HG03025 (cell line): ENCODE results near the gene RHEX.
"Not testable (repeated sequence)": the region's sequence is repeated elsewhere in the genome, so short reads cannot be mapped to it uniquely, and the experiment has no call there.

Experiments used
- ATAC-seq: cut with Tn5 transposase; IDR thresholded peaks from one replicate; pipeline ENCODE4 v1.9.1; 2021; ENCODE audit warnings: mild to moderate bottlenecking, moderate library complexity; ENCODE audit not compliant: unreplicated experiment, low FRiP score

Gene RHEX

DNA sequence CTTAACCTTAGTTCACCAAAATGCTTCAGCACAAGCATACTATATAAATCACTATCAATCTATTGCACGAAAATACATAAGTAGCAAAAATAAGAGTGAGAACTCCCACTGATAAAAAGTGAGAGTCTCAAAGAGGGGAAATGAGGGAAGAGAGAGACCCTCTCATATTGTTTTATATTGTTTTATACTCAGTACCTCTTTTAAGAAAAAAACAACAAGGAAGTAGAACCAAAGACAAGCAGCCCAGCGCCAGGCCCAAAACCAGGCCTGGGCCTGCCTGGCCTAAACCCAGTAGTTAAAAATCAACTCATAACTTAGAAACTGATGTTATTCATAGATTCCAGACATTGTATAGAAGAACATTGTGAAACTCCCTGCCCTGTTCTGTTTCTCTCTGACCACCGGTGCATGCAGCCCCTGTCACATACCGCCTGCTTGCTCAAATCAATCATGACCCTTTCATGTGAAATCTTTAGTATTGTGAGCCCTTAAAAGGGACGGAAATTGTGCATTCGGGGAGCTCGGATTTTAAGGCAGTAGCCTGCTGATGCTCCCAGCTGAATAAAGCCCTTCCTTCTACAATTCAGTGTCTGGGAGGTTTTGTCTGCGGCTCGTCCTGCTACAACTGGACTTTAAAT, 5.4 kb downstream of the RHEX start:
- ATAC-seq = not testable (repeated sequence)

DNA sequence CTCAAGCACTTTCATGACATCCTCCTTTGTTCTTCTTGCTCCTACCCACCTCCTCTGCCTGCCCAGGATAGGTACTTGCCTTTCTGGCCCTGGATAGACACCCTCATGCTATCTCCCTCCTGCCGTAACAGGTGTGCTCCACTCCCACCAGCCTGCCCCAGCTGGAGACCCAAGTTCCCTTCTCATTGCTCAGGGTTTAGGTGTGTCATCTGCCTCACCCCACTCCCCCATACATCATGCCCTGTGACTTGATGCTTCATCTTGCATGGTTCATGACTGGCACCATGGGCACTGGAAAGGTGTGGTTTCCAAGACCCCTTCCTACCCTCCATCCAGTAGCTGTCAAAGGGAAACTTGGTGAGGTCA, 5.9 kb downstream of the RHEX start:
- ATAC-seq = no peak

DNA sequence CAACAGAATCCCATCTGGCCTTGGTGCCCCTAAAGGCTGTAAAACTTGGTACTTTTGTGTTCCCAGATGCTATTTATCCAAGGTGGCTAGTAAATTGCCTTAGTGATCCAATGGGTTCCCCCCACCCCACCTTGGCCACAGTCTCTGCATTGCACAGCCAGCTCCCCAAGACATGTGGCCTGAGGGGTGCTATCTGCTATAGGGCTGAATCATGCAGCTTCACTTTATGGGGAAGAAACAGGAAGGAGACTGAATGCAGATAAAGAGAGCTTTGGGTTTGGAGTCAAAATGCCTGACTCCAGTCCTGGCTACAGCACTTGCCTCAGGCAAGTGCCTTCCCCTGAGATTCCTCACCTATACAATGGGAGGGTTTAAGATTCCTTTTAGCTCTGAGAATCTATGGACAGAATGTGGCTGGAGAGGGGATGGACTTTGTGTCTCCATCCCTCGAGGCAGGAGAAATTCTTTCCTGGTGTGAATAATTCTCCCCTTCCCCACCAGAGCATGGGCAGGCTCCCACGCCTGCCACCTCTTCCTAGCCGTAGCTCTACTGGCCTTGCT, 6.5 kb downstream of the RHEX start:
- ATAC-seq = no peak

DNA sequence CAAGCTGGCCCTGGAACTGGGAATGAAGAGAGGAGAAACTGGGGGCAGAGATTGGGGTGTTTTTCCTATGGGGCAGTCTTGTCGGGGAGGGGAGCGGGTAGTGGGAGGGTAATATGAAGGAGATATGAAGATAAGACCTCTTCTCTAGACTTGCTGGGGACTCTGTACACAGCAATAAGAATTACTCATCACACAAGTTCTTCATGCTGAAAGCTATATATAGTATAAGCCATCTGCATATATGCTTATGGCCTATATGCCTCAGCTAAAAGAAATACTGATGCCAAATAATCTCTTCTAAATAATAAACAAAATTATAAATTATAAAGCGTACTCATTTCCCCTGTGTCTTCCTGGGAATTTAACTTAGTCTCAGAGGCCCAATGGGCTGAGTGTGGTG, 7.9 kb downstream of the RHEX start:
- ATAC-seq = no peak

DNA sequence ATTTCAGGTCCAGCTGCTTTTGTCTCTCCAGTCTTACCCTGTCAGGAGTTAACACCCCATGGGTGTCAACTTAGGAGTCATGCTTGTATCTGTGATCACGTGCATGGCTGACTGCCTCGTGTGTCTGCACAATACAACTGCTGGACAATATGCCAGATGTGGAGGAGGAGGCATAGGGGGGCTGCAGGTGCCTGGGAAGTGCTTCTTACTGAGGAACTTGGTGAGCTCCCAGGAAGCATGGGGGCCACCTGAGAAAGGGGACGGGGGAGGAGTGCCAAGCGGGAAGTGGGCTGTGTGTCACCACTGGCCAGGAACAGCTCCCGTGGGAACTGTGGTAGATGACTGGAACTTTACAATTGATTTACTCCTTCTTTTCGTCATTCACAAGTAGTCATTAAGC, 9.5 kb downstream of the RHEX start:
- no peak for ATAC-seq

DNA sequence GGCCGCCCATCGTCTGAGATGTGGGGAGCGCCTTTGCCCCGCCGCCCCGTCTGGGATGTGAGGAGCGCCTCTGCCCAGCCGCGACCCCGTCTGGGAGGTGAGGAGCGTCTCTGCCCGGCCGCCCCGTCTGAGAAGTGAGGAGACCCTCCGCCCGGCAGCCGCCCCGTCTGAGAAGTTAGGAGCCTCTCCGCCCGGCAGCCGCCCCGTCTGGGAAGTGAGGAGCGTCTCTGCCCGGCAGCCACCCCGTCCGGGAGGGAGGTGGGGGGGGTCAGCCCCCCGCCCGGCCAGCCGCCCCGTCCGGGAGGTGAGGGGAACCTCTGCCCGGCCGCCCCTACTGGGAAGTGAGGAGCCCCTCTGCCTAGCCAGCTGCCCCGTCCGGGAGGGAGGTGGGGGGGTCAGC, 11.0 kb downstream of the RHEX start:
- not testable (repeated sequence) for ATAC-seq

DNA sequence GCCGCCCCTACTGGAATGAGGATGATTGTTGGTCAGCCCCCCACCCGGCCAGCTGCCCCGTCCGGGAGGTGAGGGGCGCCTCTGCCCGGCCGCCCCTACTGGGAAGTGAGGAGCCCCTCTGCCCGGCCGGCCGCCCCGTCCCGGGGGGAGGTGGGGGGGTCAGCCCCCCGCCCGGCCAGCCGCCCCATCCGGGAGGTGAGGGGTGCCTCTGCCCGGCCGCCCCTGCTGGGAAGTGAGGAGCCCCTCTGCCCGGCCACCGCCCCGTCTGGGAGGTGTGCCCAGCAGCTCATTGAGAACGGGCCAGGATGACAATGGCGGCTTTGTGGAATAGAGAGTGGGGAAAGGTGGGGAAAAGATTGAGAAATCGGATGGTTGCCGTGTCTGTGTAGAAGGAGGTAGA, 11.5 kb downstream of the RHEX start:
- not testable (repeated sequence) for ATAC-seq

DNA sequence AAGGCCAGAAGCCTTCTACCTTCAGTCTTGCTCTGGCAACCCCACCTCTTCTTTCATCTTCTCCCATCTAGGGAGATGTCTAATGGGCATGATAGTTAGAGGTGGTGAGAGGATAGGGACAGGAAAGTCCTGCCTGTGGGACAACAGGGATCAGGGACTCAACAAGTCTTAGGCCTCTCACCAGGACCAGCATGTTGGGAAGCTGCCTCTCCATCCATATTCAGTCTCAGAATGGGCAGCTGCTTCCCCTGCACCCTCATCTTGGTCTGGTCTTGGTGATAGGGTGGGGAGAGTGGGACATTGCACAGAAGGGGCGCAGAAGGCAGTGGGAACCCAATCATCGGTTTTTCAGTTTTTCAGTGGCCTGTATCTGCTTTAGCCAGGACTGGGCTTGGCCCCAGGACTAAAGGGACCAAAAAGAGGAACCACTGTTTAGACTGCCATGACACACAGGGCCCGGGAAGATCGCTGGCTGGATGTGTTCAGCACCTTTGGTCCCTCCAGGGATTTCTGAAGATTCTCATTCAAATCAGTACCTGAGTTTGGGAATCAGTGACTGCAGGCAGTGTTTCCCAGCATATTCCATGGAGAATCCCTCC, 12.7 kb downstream of the RHEX start:
- no peak for ATAC-seq

DNA sequence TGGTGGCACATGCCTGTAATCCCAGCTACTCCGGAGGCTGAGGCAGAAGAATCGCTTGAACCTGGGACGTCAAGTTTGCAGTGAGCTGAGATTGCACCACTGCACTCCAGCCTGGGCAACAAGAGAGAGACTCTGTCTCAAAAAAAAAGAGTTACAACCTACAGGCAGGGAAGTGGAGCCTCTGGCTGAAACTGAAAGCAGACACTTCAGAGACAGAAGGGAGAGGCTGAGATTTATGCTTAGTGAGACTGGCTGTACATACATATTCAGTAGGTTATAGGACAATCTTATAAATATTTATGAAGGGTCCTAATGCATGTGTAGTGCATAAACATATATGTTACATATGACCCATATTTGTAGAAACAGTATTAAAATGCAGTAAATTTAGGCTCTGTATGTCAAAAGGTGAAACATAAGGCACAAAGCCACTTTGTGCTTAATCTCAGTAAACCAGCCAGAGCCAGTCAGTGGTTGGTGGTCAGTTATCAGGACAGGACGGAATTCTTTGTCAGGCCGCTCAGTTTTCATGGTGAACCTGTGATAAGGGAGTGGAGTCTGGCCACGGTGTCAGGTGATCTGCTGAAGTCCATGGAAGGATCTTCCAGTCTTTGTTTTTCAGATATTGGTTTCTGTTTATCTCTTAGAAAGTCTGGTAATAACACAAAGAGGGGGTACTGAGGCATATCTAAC, 13.7 kb downstream of the RHEX start:
- no peak for ATAC-seq

DNA sequence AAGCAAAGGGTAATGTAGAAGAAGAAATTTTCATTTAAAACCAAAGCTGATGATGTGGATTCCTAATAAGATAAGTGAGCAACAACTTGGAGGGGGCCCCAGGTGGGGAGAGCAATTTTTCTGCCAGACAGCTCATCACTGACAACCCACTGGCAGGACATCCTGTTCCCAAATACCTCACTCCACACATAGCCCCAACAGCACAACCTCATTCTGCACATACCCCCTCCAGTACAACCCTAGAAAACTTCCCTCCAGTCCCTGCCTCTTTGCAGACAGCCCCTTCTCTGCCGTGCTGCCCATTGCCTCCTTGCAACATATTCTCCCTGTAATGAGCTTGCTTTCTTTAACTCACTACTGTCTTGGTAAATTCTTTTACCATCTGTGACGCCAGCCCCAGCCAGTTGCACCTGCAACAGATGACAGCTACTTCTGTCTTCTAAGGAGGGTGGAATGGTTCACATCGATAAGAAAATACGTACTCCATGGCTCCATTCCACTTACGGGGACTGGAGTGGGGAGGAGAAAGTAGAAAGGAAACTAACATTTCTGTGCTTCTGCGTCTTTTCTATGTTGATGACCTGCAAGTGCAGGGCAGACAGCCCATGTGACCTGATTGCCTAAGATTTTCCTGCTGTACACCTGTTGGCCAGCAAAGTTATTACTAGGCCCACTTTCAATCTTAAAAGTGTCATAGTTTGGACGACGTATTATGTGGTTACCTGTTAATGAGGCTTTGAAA, 14.7 kb downstream of the RHEX start:
- no peak for ATAC-seq

DNA sequence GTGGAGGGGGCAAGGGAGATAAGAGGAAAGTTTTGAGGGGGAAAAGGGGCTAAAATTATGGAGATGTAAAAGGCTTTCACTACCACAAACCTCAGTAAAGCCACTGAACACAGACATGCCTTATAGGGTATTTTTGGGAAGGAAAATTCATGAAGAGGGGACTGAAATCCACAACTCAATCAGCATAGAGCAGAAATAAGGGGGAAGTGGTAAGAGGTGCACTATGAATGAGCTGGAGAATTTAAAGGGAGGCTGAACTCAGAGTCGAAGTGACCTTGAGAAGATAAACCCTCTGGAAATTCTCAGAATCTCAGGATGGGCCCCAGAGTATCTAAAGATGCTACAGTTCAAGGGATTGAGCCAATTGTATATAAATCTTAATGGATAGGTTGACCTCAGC, 15.3 kb downstream of the RHEX start:
- no peak for ATAC-seq

DNA sequence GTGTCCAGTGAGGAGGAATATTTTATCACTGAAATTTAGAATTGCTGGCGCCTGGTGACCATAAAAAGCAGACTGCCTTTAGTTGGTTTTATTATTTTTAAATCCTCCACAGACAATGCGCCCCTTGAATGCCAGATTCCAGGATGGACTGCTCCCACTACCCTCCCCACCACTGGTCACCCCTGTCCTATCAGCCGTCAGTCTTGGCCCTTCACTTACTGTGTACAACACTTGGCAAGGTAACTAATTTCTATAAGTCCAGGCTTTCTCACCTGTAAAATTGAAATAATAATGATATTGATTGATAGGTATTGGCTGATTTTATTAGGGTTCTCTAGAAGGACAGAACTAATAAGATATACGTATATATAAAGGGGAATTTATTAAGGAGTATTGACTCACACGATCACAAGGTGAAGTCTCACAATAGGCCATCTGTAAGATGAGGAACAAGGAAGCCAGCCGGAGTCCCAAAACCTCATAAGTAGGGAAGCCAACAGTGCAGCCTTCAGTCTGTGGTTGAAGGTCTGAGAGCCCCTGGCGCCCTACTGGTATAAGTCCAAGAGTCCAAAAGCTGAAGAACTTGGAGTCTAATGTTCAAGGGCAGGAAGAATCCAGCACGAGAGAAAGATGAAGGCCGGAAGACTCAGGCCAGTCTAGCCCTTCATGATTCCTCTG, 17.8 kb downstream of the RHEX start:
- ATAC-seq = no peak

DNA sequence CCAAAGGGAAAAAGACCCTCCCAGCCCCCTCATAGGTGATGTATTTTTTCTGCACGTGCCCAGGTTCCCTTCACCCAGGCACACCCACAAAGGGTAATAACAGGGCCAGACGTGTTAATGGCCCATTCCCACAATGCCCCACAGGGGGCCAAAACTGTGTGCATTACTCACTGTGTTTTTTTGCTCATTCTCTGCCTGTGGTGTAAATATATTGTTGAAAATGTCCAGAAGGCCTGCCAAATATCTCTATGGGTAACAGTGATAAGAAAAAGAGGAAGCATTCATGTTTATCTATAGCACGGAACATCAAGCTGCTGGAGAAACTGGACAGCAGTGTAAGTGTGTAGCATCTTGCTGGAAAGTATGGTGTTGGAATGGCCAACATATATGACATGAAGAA, 21.9 kb downstream of the RHEX start:
- ATAC-seq = no peak

DNA sequence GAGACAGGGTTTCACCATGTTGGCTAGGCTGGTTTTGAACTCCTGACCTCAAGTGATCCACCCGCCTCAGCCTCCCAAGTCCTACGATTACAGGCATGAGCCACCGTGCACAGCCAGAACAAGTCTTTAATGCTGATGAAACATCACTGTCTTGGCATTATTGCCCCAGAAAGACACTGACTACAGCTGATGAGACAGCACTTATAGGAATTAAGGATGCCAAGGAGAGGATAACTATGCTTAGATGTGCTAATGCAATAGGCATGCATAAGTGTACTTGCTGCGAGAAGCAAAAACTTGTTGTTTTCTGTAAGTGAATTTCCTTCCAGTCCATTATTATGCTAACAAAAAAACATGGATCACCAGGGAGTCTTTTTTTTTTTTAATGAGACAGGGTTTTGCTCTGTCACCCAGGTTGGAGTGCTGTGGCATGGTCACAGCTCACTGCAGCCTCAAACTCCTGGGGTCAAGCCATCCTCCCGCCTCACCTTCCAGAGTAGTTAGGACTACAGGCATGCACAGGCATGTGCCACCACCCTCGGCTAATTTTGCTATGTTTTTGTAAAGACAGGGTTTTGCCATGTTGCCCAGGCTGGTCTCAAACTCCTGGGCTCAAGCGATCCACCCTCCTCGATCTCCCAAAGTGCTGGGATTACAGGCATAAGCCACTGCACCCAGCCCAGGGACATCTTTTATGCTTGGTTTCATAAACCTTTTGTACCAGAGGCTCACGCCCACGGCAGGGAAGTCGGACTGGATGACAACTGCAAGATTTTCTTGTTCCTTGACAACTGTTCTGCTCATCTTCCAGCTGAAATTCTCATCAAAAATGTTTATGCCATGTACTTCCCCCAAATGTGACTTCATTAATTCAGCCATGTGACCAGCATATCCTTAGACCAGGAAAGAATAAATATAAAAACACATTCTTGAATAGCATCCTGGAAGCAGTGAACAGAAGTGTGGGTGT, 23.1 kb downstream of the RHEX start:
- no peak for ATAC-seq

DNA sequence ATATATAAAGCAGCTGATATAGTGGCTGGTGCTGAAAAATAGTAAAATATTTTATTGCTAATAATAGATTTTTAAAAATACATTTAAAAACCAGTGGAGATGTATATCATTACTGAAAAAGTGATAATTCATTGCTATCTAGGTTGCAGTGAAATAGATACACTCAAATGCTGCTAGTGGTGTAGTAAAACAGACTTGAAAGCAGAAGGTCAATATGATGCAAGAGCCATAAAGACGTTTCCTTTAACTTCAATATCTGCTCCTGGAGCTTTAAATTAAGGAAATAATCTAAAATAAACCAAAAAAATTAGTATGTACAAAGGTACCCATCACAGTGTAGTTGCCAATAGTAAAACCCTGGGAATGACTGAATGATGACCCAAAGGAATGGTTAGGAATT, 26.2 kb downstream of the RHEX start:
- no peak for ATAC-seq

DNA sequence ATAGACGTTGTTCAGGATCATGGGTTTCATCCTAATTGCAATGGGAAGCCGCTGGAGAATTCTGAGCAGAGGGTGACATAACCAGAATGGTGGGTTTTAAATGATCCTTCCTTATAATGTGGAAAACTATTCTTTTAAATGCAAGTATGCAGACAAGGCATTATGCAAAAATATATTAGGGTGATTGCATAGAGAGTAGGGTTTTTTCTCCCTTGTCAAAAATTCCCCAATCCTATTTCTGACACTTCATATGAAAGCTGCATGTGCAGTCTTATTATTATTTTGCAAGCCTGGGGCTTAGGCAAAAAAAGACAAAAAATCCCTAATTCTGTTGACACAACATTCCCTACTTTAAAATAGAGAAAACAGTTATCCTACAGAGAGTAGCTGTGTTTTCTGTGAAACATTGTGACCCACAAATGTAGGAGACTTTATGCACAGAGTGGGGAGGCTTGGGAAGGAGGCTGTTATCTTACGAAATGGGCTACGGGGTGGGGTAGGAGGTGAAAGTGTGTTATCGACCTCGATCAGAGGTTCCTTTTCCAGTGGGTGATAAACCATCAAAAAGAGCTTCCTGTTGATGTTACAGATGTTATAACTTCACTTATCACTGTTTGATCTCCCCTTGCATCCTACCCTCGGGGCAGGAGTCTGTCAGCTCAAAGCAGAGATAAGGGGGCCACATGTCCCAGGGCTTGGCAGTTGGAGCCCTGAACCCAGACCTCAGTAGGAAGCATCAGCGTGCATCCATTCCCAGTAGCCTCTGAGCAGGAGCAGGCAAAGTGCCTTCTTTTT, 27.2 kb downstream of the RHEX start:
- no peak for ATAC-seq

DNA sequence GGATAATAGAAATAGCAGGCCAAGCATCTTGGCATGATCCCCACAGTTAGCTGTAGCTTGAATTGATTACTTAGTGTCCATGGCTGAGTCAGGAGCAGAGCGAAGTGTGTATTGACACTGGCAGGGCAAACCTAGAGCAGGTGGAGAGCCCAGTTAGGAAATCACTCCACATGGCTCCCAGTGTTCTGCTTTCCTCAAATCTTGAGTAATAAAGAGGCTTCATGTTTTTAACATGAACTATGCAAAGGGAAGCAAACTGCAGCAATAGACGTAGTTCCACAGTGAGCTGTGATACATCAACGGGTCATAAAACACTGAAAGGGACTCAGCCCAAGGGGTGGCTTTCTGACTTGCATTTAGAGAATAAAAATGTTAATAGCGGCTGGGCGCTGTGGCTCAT, 28.9 kb downstream of the RHEX start:
- ATAC-seq = no peak

DNA sequence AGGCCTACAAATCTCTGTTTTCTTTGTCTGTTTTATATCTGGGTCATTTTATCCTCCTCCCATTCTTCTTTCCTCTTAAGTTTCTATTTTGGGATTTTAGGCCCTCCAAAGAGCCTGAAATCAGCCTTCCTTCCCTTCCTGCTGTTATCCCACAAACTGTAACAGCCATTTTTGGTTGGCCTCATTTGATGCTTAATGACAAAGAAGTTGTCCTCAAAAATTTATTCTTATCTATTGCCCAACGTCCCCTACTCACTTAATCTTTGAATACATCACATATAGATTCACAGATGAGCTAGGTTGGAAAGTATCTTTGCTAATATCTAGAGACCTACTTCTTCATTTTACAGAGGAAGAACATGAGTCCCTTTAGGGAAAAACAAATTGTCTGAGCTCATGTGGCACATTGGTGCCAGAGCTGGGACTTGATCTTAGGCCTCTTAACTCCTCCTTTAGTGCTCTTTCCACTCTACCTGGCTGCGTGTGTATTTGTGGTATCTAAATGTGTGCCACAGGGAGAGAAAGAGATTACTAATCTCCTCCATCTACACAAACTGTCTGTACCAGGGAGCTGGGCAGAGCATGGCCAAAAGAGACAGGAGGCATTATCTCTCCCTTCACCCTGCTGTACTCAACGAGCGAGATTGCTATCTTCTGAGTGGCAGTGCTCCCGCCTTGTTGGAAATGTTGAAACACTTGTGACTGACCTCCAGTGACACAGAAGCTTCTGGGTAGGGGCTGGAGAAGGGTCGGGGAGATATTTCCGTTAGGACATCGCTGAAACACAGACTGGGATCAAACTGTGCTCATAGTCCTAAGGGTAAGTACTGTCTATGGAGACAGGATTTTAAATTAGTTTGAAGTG, 30.1 kb downstream of the RHEX start:
- ATAC-seq = no peak
